Measurements from ENCODE around the gene CEACAM16.

The CEACAM16 gene

GRCh38 chr19:44755219-44755618 is 56.3 kb downstream of the CEACAM16 start:
- Histone ChIP-seq H3K79me2 (ENCODE audit: control insufficient read depth, low read length) (peaks cover 20% of the 10 kb centered on the region), H3K4me3 (ENCODE audit: low read length) (peak overlapping the region; percentile 91), H3K27ac (ENCODE audit: low read depth, low read length) (no peak overlapping the region), H3K27me3 (ENCODE audit: control insufficient read depth, low read length) (no peaks in the 10 kb centered on the region), H3F3A (ENCODE audit: control insufficient read depth, insufficient read depth) (peaks cover 22% of the 10 kb centered on the region), H3K36me3 (ENCODE audit: control insufficient read depth, low read length) (peaks cover 45% of the 10 kb centered on the region), H3K9me2 (replicated peaks; ENCODE audit: control insufficient read depth, low read length) (no peaks in the 10 kb centered on the region), H3K4me2 (ENCODE audit: low read length) (peak overlapping the region; percentile 88), H3K4me1 (ENCODE audit: control insufficient read depth, low read length) (peaks cover 48% of the 10 kb centered on the region), H4K20me1 (ENCODE audit: control insufficient read depth, insufficient read depth, low read depth, low read length) (no peaks in the 10 kb centered on the region), H3K9me3 (ENCODE audit: control insufficient read depth, insufficient read depth, low read length) (no peaks in the 10 kb centered on the region)
- TF ChIP-seq CTCF (IDR thresholded peaks at IDR 0.05; ENCODE audit: low read depth, low read length, poor library complexity, severe bottlenecking): no peak
- no peak for TF ChIP-seq EZH2phosphoT487 (IDR thresholded peaks at IDR 0.05; ENCODE audit: borderline replicate concordance, low read length)

- Histone ChIP-seq H3K27ac (ENCODE audit: low read depth, low read length) (no peak overlapping the region), H3K9me3 (ENCODE audit: control insufficient read depth, insufficient read depth, low read length) (no peaks in the 10 kb centered on the region), H3K4me2 (ENCODE audit: low read length) (no peak overlapping the region), H3K4me3 (ENCODE audit: low read length) (no peak overlapping the region), H3K27me3 (ENCODE audit: control insufficient read depth, low read length) (no peaks in the 10 kb centered on the region), H3K4me1 (ENCODE audit: control insufficient read depth, low read length) (peaks cover 39% of the 10 kb centered on the region), H3K79me2 (ENCODE audit: control insufficient read depth, low read length) (peaks cover 13% of the 10 kb centered on the region), H3F3A (ENCODE audit: control insufficient read depth, insufficient read depth) (peaks cover 21% of the 10 kb centered on the region), H3K36me3 (ENCODE audit: control insufficient read depth, low read length) (peaks cover 43% of the 10 kb centered on the region), H3K9me2 (replicated peaks; ENCODE audit: control insufficient read depth, low read length) (no peaks in the 10 kb centered on the region), H4K20me1 (ENCODE audit: control insufficient read depth, insufficient read depth, low read depth, low read length) (no peaks in the 10 kb centered on the region)
- TF ChIP-seq EZH2phosphoT487 (IDR thresholded peaks at IDR 0.05; ENCODE audit: borderline replicate concordance, low read length): no peak
- TF ChIP-seq CTCF (IDR thresholded peaks at IDR 0.05; ENCODE audit: low read depth, low read length, poor library complexity, severe bottlenecking): no peak
Observed at GRCh38 chr19:44756089-44756562, 57.2 kb downstream of the CEACAM16 start.

- Histone ChIP-seq H3K4me2 (ENCODE audit: low read length) (no peak overlapping the region), H3K36me3 (ENCODE audit: control insufficient read depth, low read length) (peaks cover 33% of the 10 kb centered on the region), H3K4me3 (ENCODE audit: low read length) (no peak overlapping the region), H3K9me2 (replicated peaks; ENCODE audit: control insufficient read depth, low read length) (no peaks in the 10 kb centered on the region), H3K9me3 (ENCODE audit: control insufficient read depth, insufficient read depth, low read length) (no peaks in the 10 kb centered on the region), H3K27ac (ENCODE audit: low read depth, low read length) (no peak overlapping the region), H3F3A (ENCODE audit: control insufficient read depth, insufficient read depth) (peaks cover 12% of the 10 kb centered on the region), H3K27me3 (ENCODE audit: control insufficient read depth, low read length) (no peaks in the 10 kb centered on the region), H3K79me2 (ENCODE audit: control insufficient read depth, low read length) (peaks cover 11% of the 10 kb centered on the region), H3K4me1 (ENCODE audit: control insufficient read depth, low read length) (peaks cover 28% of the 10 kb centered on the region), H4K20me1 (ENCODE audit: control insufficient read depth, insufficient read depth, low read depth, low read length) (no peaks in the 10 kb centered on the region)
- TF ChIP-seq EZH2phosphoT487 (IDR thresholded peaks at IDR 0.05; ENCODE audit: borderline replicate concordance, low read length) (no peak), CTCF (IDR thresholded peaks at IDR 0.05; ENCODE audit: low read depth, low read length, poor library complexity, severe bottlenecking) (no peak)
Observed at GRCh38 chr19:44757057-44757734, 58.2 kb downstream of the CEACAM16 start.
